HUDEP-2 (cell line): ENCODE results near the gene DNAH17.

ENCODE experiments used
- DNase-seq, 76 experiments: peaks; one replicate each; lab custom pipeline; 2025; ENCODE audit not compliant: unreplicated experiment in 76 of 76; lab: John Stamatoyannopoulos, UW

Gene DNAH17

DNA sequence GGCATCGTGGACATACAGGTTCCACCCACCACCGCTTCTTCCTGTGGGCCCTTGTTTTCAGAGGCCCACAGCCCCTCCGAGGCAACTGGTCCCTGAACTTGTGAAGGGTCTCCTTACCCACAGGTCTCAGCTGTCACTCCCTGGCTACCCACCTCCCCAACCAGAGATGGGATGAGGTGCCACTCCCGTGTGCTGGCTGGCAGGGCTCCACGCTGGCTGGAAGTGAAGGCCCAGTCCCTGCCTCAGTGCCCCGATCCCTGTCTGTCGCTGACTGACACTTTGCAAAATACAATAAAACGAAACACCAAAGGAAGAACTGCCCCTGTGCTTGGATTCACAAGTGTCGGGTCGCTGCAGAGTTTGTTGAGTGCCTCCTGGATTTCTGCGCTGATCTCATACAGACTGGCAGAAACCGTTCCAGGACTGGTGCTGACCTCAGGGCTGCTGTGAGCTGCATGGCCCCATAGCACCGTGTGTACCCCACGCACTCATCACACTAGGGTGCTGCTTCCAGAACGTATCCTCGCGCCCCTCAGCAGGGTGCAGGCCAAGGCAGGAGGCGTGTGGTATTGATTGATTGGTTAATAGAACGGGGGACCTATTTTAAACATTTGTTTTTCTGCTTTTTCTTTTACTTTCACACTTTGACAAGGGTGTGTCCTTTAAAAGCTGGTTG is 141.7 kb downstream of the DNAH17 start:
- no peak for DNase-seq

DNA sequence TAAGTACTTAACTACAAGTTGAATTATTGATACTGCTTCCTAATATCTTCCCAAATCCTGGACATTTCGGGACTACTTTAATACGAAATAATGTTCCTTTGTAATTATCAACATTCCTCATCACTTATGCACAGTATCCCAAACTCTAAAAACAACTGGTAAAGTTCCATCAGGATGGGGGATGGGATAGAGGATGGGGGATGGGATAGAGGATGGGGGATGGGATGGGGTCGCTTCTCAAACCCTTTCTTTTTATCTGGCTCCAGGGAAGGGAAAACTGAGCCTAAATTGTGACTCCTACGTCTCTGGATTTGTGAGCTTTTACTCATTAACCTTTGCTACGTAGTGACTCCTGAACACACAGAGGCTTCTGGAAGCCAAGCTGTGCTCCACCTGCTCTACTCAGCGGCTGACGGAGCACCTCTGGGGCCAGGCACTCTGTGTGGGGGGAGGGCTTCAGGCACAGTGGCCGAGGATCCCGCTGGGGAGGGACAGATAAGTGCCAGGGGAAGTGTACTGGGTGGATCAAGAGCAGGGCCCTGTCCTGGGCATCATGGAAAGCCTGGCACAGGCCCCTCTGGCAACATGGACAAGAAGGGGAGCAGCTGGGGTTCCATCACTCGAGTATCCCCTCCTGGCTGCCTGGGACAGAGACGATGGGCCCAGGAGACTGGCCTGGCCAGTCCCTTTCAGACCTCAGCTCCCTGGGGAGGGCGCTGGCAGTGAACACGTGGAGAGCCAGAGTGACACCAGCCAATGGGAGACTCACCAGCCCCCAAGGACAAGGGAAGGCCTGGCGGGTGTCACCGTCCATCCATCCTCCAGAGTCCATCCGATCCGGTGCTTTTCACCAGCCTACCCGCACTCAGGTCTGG is 142.5 kb downstream of the DNAH17 start:
- no peak for DNase-seq

DNA sequence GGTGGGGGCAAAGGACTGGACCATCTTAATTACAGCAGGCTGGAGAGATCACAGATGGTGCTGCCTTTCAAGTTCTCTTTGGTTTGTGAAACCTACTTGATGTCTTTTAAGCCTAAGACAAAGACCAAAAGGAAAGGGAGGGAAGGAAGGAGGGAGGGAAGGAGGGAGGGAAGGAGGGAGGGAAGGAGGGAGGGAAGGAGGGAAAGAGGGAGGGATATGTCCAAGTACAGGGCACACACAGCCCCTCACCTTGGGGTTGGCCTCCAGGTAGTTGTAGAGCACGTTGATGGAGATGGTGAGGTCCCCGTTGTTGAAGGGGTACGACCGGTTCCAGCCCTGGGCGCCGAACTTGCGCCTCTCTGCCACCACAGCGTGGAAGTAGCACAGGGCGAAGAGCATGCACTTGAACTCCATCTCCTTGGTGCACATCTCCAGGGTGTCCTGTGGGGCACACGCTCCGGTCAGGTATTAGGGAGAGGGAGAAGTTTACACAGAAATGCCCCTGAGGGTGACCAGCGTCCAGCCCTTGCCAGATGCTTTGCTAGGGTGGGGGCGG is 143.3 kb downstream of the DNAH17 start:
- no peak for DNase-seq

DNA sequence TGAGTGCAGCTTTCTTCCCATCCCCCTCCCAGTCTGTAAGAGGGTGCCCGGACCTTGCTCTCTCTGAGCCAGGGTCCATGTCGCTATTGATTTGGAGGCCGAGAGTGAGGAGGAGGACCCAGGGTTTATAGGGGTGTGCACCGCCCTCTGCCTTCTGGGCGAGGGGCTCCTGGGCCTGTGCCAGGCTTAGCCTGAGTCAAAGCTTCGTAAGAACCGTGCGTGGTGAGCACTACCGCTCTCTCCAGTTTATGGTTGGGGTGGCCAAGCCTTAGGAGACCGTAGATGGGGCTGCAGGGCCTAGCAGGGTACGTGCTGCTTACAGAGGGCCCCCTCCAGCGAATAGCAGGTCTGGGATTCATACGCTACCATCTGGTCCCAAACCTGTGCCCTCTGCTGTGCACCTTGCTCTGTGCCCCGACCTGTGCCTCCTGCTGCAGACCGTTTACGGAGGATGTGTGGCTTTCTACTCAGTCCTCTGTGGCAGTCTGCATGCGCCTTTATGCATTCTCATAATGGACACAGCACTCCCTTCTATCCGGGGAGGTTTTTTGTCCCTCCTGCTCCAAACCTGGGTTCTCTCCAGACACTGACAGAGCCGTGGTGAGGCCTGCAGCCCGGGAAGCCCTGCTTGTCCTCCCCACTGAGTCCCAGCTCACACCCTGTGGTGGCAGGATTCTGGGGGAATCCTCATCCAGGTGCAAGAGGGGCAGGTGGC is 144.0 kb downstream of the DNAH17 start:
- no peak for DNase-seq

DNA sequence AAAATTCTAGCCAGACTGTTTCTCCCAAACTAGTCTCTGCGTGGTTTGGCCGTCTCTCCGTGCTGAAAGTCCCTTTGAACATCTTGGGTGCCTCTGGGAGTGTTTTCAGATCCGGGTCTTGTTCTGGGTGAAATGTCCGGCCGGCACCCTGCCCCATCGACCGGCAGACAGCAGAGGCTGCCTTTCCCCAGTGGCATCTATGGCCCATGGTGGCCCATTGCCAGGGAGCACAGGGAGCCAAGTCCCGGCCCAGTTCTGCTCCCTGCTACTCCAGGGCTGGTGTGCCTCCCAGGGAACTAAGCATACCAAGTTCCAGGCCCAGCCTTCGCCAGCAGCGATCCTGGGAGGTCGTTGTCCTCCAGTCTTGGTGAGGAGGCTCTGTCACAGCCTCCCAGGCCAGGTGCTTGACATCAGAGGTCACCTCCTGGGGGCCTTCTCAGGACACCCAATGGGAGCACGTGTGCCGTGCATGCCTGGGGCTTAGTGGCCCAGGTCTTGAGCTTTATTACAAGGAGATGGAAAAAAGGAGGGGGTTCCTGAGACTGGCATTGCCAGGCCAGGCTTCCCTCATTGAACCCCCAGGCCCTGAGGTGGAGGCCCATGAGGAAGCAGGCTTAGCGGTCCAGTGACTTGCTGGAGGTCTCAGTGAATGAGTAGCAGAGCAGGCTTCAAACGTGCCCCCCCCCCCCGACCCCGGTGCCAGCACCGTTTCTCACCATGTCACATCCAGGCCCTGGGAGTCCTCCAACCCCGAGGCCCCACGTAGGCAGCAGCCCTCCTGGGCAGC is 144.8 kb downstream of the DNAH17 start:
- DNase-seq, result no peak

DNA sequence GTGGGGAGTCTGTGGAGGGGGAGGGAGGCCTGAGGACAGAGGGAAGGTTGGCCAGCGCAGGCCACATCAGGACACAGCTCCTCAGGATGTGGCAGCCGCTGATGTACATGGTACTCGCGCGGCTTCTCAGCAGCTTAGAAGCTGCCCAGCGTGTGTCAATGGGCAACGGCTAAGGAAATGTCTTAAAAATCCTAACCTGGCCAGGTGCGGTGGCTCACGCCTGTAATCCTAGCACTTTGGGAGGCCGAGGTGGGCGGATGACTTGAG is 145.6 kb downstream of the DNAH17 start:
- no peak for DNase-seq

DNA sequence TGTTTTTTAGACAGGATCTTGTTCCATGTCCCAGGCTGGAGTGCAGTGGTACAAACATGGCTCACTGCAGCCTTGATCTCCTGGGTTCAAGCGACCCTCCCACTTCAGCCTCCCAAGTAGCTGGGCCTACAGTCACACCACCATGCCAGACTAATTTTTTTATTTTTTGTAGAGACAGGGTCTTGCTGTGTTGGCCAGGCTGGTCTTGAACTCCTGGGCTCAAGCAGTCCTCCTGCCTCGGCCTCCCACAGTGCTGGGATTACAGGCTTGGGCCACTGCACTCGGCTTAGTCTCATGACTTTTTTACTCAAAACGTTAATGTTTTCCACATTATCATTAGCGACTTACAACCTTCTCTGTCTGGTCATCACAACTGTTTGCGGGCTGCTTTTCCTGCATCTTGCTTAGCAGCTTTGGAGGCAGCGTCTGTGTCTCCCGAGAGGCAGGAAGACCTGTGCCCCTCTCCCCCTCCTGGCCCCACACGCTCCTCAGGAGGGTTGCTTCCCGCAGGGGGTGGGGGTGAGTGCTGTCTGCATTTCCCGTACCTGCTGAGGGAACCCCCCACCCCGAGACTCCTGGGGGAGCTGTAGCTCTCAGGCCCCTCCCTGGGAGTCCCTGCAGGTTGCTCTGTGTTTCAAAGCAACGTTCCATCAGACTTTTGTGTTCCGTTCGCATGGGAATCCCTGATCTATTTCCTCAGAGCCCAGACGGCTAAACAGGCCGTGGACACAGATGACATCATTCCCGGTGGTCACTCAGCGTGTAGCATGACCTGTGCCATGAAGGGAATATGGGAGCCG is 146.1 kb downstream of the DNAH17 start:
- DNase-seq, result no peak

DNA sequence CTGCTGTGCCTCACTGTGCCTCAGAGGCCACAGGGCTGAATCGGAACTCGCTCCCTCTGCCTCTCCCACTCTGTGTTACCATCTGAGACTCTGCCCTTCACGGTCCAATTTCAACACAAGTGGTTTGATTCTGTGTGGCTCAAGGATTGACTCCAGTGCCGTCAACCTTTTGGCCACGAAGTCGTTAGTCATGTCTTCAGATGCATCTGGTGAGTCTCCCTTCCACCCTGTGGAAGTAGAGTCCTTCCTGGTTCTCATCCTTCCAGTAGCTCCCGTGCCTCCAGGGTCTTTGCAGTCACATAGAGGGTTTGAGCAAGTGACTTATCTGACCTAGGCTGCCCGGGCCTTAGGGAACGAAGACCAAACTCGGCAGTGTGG is 147.6 kb downstream of the DNAH17 start:
- DNase-seq, result no peak

DNA sequence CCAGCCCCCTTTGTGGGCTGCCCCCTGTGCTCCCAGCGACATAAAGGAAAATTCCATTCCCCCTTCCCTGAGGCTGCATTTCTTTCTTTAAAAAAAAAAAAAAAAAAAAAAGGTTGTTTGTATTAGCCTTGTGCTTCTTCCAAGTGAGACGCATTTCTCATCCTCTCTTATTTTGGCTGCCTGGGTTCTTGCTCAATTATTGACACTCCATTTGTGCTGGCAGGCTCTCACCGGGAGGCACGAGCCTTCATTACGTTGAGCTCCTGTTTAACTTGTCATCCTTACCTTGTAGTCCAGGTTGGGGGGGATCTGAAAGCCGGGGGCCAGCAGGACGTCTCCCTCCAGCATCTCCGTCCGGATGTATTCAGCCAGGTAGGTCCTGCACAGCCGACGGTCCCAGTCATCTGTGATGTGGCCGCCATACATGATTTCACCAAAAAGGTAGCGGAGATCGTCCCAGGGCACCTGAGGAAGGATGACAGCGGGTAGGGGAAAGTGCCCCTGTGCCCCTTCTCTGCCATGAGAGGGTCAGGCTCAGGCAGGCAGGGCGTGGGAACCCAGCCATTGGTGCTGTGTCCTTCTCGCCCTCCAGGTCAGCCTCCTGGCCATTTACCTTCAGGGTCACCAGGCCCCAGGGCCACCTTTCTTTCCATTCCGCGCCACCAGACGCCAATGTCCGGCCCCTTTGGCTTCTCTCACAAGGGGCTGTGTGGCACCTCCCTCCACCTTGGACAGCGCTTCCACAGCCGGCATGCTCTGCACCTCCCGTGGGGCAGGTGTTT is 148.2 kb downstream of the DNAH17 start:
- no peak for DNase-seq

DNA sequence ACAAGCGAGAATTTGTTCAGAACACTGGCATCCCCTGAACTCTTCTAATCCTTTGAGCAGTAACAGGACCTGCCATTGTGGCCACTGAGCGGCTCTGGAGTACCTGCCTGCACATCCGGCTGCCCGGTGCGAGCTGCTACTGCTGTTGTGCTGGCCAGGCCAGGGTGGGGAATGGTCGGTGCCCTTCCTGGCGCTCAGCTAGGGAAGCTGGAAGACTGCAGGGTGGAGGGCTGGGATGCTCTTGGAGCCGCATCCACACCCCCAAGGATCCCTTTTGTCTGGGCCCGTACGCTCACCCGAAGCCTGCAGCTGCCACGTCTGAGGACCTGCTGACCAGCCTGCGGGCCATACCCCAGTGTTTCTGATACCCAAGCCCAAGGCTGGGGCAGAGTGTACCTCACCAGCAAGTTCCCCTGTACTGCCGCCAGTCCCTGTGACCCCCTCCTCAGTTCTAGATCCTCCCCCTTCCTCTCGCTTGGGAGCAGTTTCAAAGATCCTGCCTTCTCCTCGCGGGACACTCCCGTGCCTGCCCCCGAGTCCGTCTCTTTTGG is 149.1 kb downstream of the DNAH17 start:
- DNase-seq, result no peak

DNA sequence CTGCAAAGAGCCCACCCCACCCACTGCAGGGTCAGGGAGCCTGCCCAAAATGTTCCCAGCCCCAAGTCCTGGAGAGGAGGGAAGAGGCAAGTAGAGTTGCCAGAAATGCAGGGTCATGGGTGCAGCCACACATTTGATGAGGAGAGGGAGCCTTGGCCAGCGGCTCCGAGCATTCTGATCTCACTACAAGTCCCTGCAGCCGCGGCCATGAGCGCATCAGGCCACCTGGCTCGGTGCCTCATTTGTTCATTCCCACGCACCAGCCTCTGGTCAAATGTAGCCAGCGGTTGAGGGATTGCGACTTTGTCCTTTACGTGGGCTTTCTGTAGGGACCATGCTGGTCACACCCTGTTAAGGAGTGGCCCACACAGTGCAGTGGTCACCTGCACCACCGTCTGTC is 150.1 kb downstream of the DNAH17 start:
- DNase-seq, result no peak

DNA sequence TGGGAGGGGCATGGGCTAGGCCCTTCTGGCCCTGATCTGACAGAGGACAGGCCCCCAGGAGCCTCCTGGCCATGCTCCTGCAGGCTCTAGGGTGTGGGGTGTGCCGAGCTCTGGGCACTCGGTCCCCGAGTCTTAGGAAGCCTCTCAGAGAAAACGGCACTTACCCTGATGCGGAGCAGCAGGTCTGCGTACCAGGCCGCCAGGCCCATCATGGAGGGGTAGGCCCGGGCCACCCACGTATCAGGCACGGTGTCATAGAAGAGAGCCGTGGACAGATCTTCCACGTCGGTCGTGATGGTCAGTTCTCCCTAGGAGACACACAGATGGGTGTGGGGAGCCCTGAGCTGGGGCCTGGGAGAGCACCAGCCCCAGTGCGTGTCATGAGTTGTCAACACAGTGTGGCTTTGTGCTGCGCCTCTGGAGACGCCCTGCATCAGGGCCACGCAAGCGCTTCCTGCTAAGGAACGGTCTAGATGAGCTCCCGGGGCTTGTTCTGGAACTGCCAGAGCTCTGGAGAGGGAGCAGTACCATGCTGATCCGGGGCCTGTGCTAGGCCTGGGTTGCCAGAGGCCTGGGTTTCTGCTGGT is 150.8 kb downstream of the DNAH17 start:
- no peak for DNase-seq

DNA sequence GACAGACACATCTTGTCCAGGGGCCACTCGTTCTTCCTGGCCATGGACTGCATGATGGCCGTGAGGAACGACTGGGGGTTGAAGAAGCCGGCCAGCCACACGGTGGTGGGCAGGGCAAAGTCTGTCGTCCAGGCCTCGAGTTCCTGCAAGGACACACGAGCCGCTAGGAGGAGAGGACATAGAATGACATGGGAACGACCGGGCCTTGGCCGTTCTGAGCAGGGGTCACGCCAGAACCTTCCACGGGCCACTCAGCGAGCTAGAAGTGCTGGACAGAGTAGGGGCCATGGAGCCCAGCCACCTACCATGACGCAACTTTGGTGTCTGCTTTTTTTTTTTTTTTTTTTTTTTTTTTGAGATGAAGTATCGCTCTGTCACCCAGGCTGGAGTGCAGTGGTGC is 151.8 kb downstream of the DNAH17 start:
- DNase-seq, result no peak

DNA sequence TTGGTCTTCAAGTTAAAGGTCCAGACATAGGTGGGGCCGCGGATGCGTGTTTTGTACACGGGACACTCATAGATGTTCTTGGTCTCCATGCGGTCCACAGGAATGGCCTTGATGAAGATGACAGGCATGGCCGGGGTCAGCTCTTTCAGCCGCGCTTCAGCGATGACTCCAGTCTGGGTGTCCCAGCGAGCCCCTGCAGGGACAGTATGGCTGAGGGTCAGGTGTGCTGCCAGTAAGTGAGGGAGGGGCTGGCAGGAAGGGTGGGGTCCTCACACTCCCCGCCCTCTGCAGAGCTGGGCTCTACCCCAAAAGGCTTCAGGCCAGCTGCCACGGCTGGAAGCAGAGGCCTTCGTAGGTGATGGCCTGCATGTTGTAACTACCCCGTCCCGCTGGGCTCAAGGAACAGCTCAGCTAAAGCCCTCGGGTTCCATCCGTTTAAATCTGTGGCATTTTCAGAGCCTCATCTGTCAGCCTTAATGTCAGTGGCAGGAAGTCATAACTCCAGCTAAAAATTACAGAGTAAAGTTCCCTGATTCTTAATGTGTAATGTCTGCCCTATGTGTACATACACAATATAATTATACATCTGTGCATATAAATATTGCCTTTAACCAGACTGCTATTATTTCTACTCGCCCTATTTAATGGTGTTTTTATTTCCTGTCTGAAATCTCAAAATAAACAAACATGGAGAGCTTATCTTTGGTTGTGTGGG is 153.1 kb downstream of the DNAH17 start:
- no peak for DNase-seq

DNA sequence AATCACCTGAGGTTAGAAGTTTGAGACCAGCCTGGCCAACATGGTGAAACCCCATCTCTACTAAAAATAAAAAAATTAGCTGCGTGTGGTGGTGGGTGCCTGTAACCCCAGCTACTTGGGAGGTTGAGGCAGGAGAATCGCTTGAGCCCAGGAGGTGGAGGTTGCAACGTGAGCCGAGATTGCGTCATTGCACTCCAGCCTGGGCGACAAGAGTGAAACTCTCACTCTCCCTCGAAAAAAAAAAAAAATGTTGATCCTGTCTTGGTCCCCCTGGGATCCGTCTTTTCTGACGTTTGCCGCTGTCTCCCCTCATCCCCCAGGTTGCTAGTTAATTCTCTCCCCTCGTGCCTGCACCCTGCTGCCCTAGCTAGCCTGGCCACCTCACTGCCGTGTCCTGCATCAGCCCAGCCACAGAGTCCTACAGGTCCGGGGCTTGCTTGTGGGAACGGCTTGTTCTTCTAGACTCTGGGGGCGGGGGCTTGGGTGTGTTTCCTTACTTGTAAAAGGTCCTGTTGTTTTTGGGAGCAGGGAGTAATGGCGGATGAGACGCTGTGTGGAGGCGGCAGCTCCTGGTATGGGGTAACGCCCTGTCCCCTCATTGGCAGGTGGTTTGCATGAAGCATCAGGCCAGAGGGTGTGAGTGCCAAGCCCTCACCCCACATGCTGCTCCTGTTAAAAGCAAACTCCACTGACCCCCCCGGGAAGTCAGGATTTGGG is 154.2 kb downstream of the DNAH17 start:
- DNase-seq, result no peak

DNA sequence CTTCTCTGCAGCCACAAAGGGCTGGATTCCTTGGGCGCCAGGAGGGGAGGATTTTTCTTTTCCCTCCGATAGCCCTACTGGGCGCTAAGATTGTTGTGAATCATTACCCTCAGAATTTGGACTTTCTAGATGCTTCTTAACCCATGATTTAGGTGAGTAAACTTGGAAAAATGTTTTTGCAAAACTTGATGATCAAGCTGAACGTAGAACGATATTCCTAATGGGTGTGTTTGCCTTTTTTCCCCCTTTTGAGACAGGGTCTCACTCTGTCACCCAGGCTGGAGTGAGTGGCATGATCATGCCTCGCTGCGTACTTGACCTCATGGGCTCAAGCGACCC is 155.0 kb downstream of the DNAH17 start:
- DNase-seq, result no peak

DNA sequence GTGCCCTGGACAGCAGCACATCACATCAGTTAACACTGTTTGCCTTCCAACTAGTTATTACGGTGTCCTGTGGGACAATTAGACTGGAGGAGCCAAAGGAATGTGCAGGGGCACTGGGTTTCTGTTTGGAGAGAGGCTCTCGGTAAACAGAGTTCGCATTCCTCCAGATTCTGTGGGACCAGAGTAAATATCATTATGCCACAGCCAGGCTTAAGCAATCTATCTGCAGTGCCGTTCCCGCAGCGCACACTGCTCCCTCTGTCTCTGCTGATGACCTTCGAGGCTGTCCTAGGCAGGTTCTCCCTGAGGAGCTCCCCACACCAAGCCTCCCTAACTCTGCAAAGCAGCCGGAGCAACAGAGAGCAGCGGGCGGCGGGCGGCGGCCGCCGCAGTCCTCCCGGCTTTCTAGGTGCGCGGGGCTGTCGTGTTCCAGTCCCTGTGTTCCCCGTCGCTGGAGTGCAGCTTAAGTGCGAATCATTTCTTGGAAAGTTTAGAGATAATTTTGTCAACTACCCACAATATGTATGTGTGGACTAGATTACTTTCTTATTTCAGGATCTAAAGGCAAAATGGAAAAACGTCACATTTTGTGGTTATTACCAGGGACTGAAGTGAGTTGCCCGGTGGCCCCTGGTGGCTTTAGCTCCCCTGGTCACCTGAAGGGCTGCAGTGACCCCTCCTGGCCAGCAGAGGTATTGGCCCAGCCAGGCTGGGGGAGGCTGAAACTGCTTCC is 155.5 kb downstream of the DNAH17 start:
- peak in 62 of 76 experiments; percentile 2 to 70 (median 38) for DNase-seq
